GM20000 (cell line): ENCODE data around the gene OSBP2.

Experiments
- DNase-seq: peaks from one replicate; pipeline ENCODE4 v3.0.0; 2012; ENCODE audit warnings: low spot score
- CTCF ChIP-seq: IDR thresholded peaks from 2 replicates; pipeline ENCODE4 v1.5.1; 2012; ENCODE audit warnings: mild to moderate bottlenecking, control low read depth; ENCODE audit errors: extremely low read depth, missing control alignments

Gene OSBP2

GRCh38 chr22:30871391-30872284 lies 177.0 kb downstream of the OSBP2 start:
- TF ChIP-seq CTCF, result no peak
- DNase-seq, result no peak

GRCh38 chr22:30872285-30873041 lies 177.8 kb downstream of the OSBP2 start:
- DNase-seq, result no peak
- no peak for TF ChIP-seq CTCF

GRCh38 chr22:30873086-30873650 lies 178.5 kb downstream of the OSBP2 start:
- DNase-seq, result no peak
- no peak for TF ChIP-seq CTCF

- no peak for TF ChIP-seq CTCF
- DNase-seq, result no peak
Measured at GRCh38 chr22:30873661-30874060, 179.0 kb downstream of the OSBP2 start.

- no peak for DNase-seq
- no peak for TF ChIP-seq CTCF
Measured at GRCh38 chr22:30874431-30875370, 180.0 kb downstream of the OSBP2 start.

GRCh38 chr22:30875481-30876215 lies 181.0 kb downstream of the OSBP2 start:
- no peak for TF ChIP-seq CTCF
- no peak for DNase-seq
